Fibroblast of lung (primary cell): ENCODE data around the gene CADM2.

ENCODE experiments used
- EZH2 ChIP-seq: IDR thresholded peaks from 2 replicates; pipeline ENCODE4 v1.5.1; 2012; ENCODE audit warnings: low read length, control low read depth, mild to moderate bottlenecking; ENCODE audit errors: missing control alignments
- TF ChIP-seq, protein P1 (sequence below), 2 donors: IDR thresholded peaks in 1 of 2; conservative IDR thresholded peaks in 1 of 2; 1 replicate in 1 of 2; 2 replicates in 1 of 2; pipeline ENCODE4 v1.5.1; 2011 to 2012; ENCODE audit warnings: low read length in 2 of 2, control low read depth in 1 of 2, inconsistent platforms in 1 of 2, low read depth in 1 of 2, mild to moderate bottlenecking in 1 of 2

DNA sequence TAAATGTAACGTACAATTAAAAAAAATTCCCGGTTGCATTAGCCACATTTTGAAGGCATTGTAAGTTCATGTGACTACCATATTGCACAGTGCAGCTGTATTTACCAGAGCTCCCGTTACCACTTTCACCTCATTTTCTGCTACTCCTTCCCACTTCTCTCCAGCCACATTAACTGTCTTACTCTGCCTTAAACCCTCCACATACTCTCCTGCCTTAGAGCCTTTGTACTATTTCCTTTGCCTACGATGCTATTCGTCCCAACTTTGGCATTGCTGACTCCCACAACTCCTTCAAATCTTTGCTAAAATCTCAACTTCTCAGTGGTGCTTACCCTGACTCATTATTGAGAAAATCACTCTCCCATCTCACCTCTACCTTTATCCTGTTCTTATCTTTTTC lies 115.2 kb downstream of the CADM2 start:
- TF ChIP-seq, protein P1, sequence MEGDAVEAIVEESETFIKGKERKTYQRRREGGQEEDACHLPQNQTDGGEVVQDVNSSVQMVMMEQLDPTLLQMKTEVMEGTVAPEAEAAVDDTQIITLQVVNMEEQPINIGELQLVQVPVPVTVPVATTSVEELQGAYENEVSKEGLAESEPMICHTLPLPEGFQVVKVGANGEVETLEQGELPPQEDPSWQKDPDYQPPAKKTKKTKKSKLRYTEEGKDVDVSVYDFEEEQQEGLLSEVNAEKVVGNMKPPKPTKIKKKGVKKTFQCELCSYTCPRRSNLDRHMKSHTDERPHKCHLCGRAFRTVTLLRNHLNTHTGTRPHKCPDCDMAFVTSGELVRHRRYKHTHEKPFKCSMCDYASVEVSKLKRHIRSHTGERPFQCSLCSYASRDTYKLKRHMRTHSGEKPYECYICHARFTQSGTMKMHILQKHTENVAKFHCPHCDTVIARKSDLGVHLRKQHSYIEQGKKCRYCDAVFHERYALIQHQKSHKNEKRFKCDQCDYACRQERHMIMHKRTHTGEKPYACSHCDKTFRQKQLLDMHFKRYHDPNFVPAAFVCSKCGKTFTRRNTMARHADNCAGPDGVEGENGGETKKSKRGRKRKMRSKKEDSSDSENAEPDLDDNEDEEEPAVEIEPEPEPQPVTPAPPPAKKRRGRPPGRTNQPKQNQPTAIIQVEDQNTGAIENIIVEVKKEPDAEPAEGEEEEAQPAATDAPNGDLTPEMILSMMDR (conservative IDR thresholded peaks at IDR 0.05 in 1 of 2, IDR thresholded peaks at IDR 0.05 in 1 of 2; ENCODE audit: low read depth in 1 of 2, low read length in 2 of 2), result no peak
- no peak for TF ChIP-seq EZH2
